GM12878 (cell line): Measurements from ENCODE around the gene MYL11. TPM values are rescaled to one million over a fixed set of nuclear protein-coding genes. Genes with fewer than 3 reads are reported as not detected.
A peak's percentile ranks its signal among the peaks of the same experiment; 100 is the strongest.
"Not testable (repeated sequence)": the region's sequence is repeated elsewhere in the genome, so short reads cannot be mapped to it uniquely, and the experiment has no call there.

Experiments
- ATAC-seq: fragments of 200-7000 bp; cut with Tn5 transposase; 3 replicates; pipeline ENCODE4 v1.9.1; 2020; ENCODE audit warnings: mild to moderate bottlenecking, moderate library complexity
- BruUV-seq: library from RNA; stranded (reverse); fragments of 400-500 nt; replicated peaks from 2 replicates; lab custom pipeline; 2021; lab: Mats Ljungman, UMichigan
- CTCF ChIA-PET: fragments of 300-600 bp; sonication (Branson Sonifier 250); formaldehyde crosslinking; extraction: SDS; loops from one replicate; lab custom pipeline; 2021; ENCODE audit warnings: inconsistent platforms; lab: Yijun Ruan, JAX
- POLR2A ChIA-PET: fragments of 350-600 bp; formaldehyde crosslinking; extraction: SDS; loops from one replicate; lab custom pipeline; 2021; ENCODE audit warnings: inconsistent platforms; lab: Charles Lee
- RAD21 ChIA-PET: fragments of 300-600 bp; sonication (Branson Sonifier 250); formaldehyde crosslinking; loops from one replicate; lab custom pipeline; 2023; ENCODE audit warnings: antibody characterized with exemption; ENCODE audit not compliant: unreplicated experiment; lab: Charles Lee
- SMC1A ChIA-PET: fragments of 300-600 bp; sonication (Branson Sonifier 250); formaldehyde crosslinking; loops from one replicate; lab custom pipeline; 2023; ENCODE audit not compliant: unreplicated experiment, uncharacterized antibody; lab: Charles Lee
- DNase-seq: peaks from one replicate; pipeline ENCODE4 v3.0.0-alpha.2; 2011; ENCODE audit warnings: low read depth, low spot score
- FAIRE-seq: peaks from 3 replicates; lab custom pipeline; 2011; peaks lifted over from hg19 to GRCh38; lab: Jason Lieb, UNC
- H2AFZ ChIP-seq: 2 replicates; pipeline ENCODE4 v1.6.0; 2011; ENCODE audit warnings: low read depth, low read length, control low read depth; ENCODE audit not compliant: control insufficient read depth
- H3K27ac ChIP-seq: 2 replicates; pipeline ENCODE4 v1.5.1; 2011; ENCODE audit warnings: control low read depth; ENCODE audit not compliant: control insufficient read depth, insufficient read depth
- H3K27me3 ChIP-seq, 2 experiments: replicated peaks in 1 of 2; 2 replicates each; pipeline versions ENCODE4 v1.6.0 to v1.6.1; 2011; ENCODE audit warnings: low read length in 1 of 2; ENCODE audit not compliant: control insufficient read depth in 2 of 2, insufficient read depth in 2 of 2
- H3K36me3 ChIP-seq, 2 experiments: 2 replicates each; pipeline ENCODE4 v1.5.1; 2011; ENCODE audit warnings: low read length in 1 of 2; ENCODE audit not compliant: control insufficient read depth in 2 of 2, insufficient read depth in 2 of 2
- H3K4me1 ChIP-seq: 2 replicates; pipeline ENCODE4 v1.6.1; 2011; ENCODE audit warnings: mild to moderate bottlenecking, low read length, moderate library complexity, mixed read lengths; ENCODE audit not compliant: control insufficient read depth, insufficient read depth
- H3K4me2 ChIP-seq: 2 replicates; pipeline ENCODE4 v1.6.0; 2011; ENCODE audit warnings: control low read depth; ENCODE audit not compliant: control insufficient read depth, insufficient read depth
- H3K4me3 ChIP-seq: fragments of 200-600 bp; sonication (generic); 2 replicates; pipeline ENCODE4 v1.5.1; 2016
- H3K79me2 ChIP-seq: 2 replicates; pipeline ENCODE4 v1.6.0; 2011; ENCODE audit warnings: low read length; ENCODE audit not compliant: control insufficient read depth, insufficient read depth
- H3K9ac ChIP-seq: 2 replicates; pipeline ENCODE4 v1.8.0; 2011; ENCODE audit warnings: low read length, control low read depth, mixed read lengths; ENCODE audit not compliant: control insufficient read depth, insufficient read depth
- H3K9me3 ChIP-seq: replicated peaks from 3 replicates; pipeline ENCODE4 v1.5.1; 2011; ENCODE audit warnings: mild to moderate bottlenecking, low read length; ENCODE audit not compliant: control insufficient read depth, insufficient read depth
- H4K20me1 ChIP-seq: 2 replicates; pipeline ENCODE4 v1.6.0; 2011; ENCODE audit not compliant: control insufficient read depth, insufficient read depth
- EGR1 ChIP-seq, 2 experiments: IDR thresholded peaks; 1 replicate in 1 of 2; 2 replicates in 1 of 2; pipeline ENCODE4 v1.6.1; 2011 to 2012; ENCODE audit warnings: low read depth in 2 of 2, low read length in 2 of 2, borderline replicate concordance in 1 of 2, mild to moderate bottlenecking in 1 of 2, moderate library complexity in 1 of 2
- EP300 ChIP-seq, 2 experiments: fragments of 150-350 bp in 1 of 2; IDR thresholded peaks; 2 replicates each; pipeline ENCODE4 v1.6.1; 2011 to 2012; ENCODE audit warnings: low read depth in 2 of 2, low read length in 2 of 2, borderline replicate concordance in 1 of 2, improper control_type of control experiment in 1 of 2, inconsistent platforms in 1 of 2; ENCODE audit not compliant: control insufficient read depth in 1 of 2
- FOS ChIP-seq: IDR thresholded peaks from 3 replicates; pipeline ENCODE4 v1.6.1; 2011; ENCODE audit warnings: borderline replicate concordance; ENCODE audit not compliant: insufficient read length; ENCODE audit errors: extremely low read depth
- IRF5 ChIP-seq: fragments of 450-650 bp; IDR thresholded peaks from 2 replicates; pipeline ENCODE4 v1.6.1; 2017; ENCODE audit warnings: borderline replicate concordance
- MXI1 ChIP-seq: fragments of 150-350 bp; IDR thresholded peaks from 2 replicates; pipeline ENCODE4 v1.6.1; 2011; ENCODE audit warnings: low read depth, mild to moderate bottlenecking, inconsistent platforms, low read length, improper control_type of control experiment
- MYC ChIP-seq: IDR thresholded peaks from 2 replicates; pipeline ENCODE4 v1.6.1; 2011; ENCODE audit warnings: mild to moderate bottlenecking, low read length, moderate library complexity, inconsistent platforms; ENCODE audit not compliant: insufficient read depth, insufficient replicate concordance, insufficient read length, severe bottlenecking
- POLR2A ChIP-seq: IDR thresholded peaks from 2 replicates; pipeline ENCODE4 v1.6.1; 2011; ENCODE audit warnings: low read depth, mild to moderate bottlenecking, low read length
- POLR2AphosphoS5 ChIP-seq: IDR thresholded peaks from 2 replicates; pipeline ENCODE4 v1.6.1; 2011; ENCODE audit warnings: mild to moderate bottlenecking, low read length, inconsistent platforms
- RCOR1 ChIP-seq: conservative IDR thresholded peaks from 2 replicates; pipeline ENCODE4 v1.6.1; 2012; ENCODE audit warnings: low read depth, low read length, improper control_type of control experiment
- RUNX3 ChIP-seq: IDR thresholded peaks from 2 replicates; pipeline ENCODE4 v1.6.1; 2012; ENCODE audit warnings: low read length, inconsistent platforms
- SMAD5 ChIP-seq: IDR thresholded peaks from 2 replicates; pipeline ENCODE4 v1.6.1; 2016; ENCODE audit warnings: antibody characterized with exemption, low read depth
- SMC3 ChIP-seq: IDR thresholded peaks from 2 replicates; pipeline ENCODE4 v1.6.1; 2011; ENCODE audit warnings: low read length, improper control_type of control experiment, borderline replicate concordance
- SPI1 ChIP-seq: IDR thresholded peaks from 2 replicates; pipeline ENCODE4 v1.6.1; 2011; ENCODE audit warnings: low read depth, mild to moderate bottlenecking, low read length, moderate library complexity, borderline replicate concordance; ENCODE audit not compliant: insufficient read depth
- STAT1 ChIP-seq: fragments of 450-650 bp; conservative IDR thresholded peaks from 2 replicates; pipeline ENCODE4 v1.6.1; 2014; ENCODE audit warnings: antibody characterized with exemption, mild to moderate bottlenecking
- TCF3 ChIP-seq: IDR thresholded peaks from 2 replicates; pipeline ENCODE4 v1.6.1; 2012; ENCODE audit warnings: low read depth, mild to moderate bottlenecking, low read length, borderline replicate concordance; ENCODE audit not compliant: insufficient read depth
- ZZZ3 ChIP-seq: IDR thresholded peaks from 2 replicates; pipeline ENCODE4 v1.6.1; 2011; ENCODE audit warnings: low read depth; ENCODE audit not compliant: control insufficient read depth, insufficient read length
- WGBS: methylation state at CpG from one replicate; pipeline ENCODE4 v1.1.6; 2016; ENCODE audit warnings: low lambda C conversion rate; ENCODE audit not compliant: insufficient replicate concordance, insufficient coverage; ENCODE audit errors: missing lambda C conversion rate; 5-methylcytosine and 5-hydroxymethylcytosine counted together
- in situ Hi-C: fragments of 300-500 bp; cut with MboI; formaldehyde crosslinking; loops from 9 replicates; pipeline ENCODE4 v1.14.3; 2018; ENCODE audit warnings: mixed read lengths
- intact Hi-C: fragments of 100-400 bp; cut with micrococcal nuclease; formaldehyde crosslinking; loops from one replicate; pipeline ENCODE4 v1.14.2; 2022; ENCODE audit not compliant: unreplicated experiment
- polyA plus RNA-seq, 11 experiments: library from polyadenylated mRNA; depleted of rRNA in 4 of 11; unstranded in 6 of 11; stranded (reverse) in 5 of 11; fragments of >200 nt; fragmentation: Nextera tagmentation in 4 of 11; fragmentation: Illumina TruSeq in 1 of 11; extraction: Ambion mirVana in 4 of 11; extraction: Trizol in 1 of 11; gene quantifications; 1 replicate in 1 of 11; 2 replicates in 10 of 11; pipeline versions ENCODE4 v1.2.1 to v1.2.3, GENCODE V29; 2011 to 2016; ENCODE audit warnings: inconsistent platforms in 2 of 11, missing spikeins in 2 of 11, low read depth in 1 of 11
- total RNA-seq, 4 experiments: library from RNA; depleted of rRNA in 3 of 4; stranded (reverse); fragments of >200 nt in 3 of 4; fragmentation: Illumina TruSeq in 1 of 4; extraction: Trizol in 1 of 4; gene quantifications; 2 replicates each; pipeline versions ENCODE4 v1.2.1 to v1.2.3, GENCODE V29; 2013 to 2021

Gene MYL11
- total and polyA plus RNA-seq, 10 of the 15 experiments (the other 5 are each of a cell fraction or from before 2014, with no cell fraction given): 0.19 to 1.2 (median 0.61) TPM; not detected in 5

GRCh38 chr16:30343491-30343820, 31.1 kb upstream of the MYL11 start:
- FAIRE-seq, ATAC-seq, H3K4me2 ChIP-seq, H4K20me1 ChIP-seq, H3K27ac ChIP-seq, DNase-seq, intact Hi-C loops, H2AFZ ChIP-seq, H3K4me3 ChIP-seq, H3K9me3 ChIP-seq: not testable (repeated sequence)
- POLR2A ChIA-PET: interaction anchor here (0.7 kb wide), 3 partner anchors 104 to 281 kb away, joined by 3 to 6 read pairs (median 5); no protein-coding TSS in a partner anchor
- SMC1A ChIA-PET: interaction anchor here (0.6 kb wide), 1 partner anchor 246 kb away, joined by 3 read pairs; no protein-coding TSS in a partner anchor
- peak; percentile 40 for TF ChIP-seq RUNX3
- TF ChIP-seq, all 136 proteins: peak for 1; not testable (repeated sequence) for 135
- WGBS: 88% methylated on average over 6 of the region's 11 CpGs
- BruUV-seq, CTCF ChIA-PET, in situ Hi-C loops, H3K27me3 ChIP-seq, H3K36me3 ChIP-seq, RAD21 ChIA-PET, H3K9ac ChIP-seq, H3K79me2 ChIP-seq, H3K4me1 ChIP-seq: not testable (repeated sequence)

- intact Hi-C loops: no loop called here
- FAIRE-seq: no peak
- TF ChIP-seq ZZZ3: no peak
- TF ChIP-seq STAT1: no peak
- TF ChIP-seq SMAD5: no peak
- TF ChIP-seq EP300 (IDR thresholded peaks at IDR 0.05; ENCODE audit: borderline replicate concordance in 1 of 2, control insufficient read depth in 1 of 2, low read depth in 2 of 2, low read length in 2 of 2): no peak
- no peak for TF ChIP-seq SMC3
- no peak for TF ChIP-seq MYC
- TF ChIP-seq IRF5: no peak
- no peak for TF ChIP-seq POLR2A
- no peak for TF ChIP-seq SPI1
- no peak for TF ChIP-seq EGR1 (IDR thresholded peaks at IDR 0.05; ENCODE audit: borderline replicate concordance in 1 of 2, low read depth in 2 of 2, low read length in 2 of 2)
- TF ChIP-seq MXI1: no peak
- TF ChIP-seq TCF3: no peak
- no peak for TF ChIP-seq RCOR1
- TF ChIP-seq FOS: no peak
- TF ChIP-seq POLR2AphosphoS5: no peak
Measured at GRCh38 chr16:30346286-30346685, 28.3 kb upstream of the MYL11 start.

More at GRCh38 chr16:30346286-30346685, 28.3 kb upstream of the MYL11 start:
- no peak for ATAC-seq
- H3K9me3 ChIP-seq: no peaks in the 10 kb centered on the region
- H3K9ac ChIP-seq: no peak overlapping the region
- DNase-seq: no peak
- ChIA-PET CTCF (interaction anchor here (1.0 kb wide), 2 partner anchors 25 to 63 kb away, joined by 3 to 4 read pairs; no protein-coding TSS in a partner anchor), RAD21 (no interaction called here), SMC1A (no interaction called here), POLR2A (no interaction called here)
- BruUV-seq: no TSS peak
- H3K27ac ChIP-seq: no peak overlapping the region
- WGBS: 93% methylated on average over 3 of the region's 3 CpGs
- peaks cover 23% of the 10 kb centered on the region for H3K4me1 ChIP-seq
- no peak overlapping the region for H3K4me3 ChIP-seq
- no peaks in the 10 kb centered on the region for H3K79me2 ChIP-seq
- H3K36me3 ChIP-seq: no peaks in the 10 kb centered on the region; a peak in 1 of 4 replicates
- no peak overlapping the region for H3K4me2 ChIP-seq
- in situ Hi-C loops: no loop called here
- peaks cover 4% of the 10 kb centered on the region; the same call in 1 of the 2 replicates for H4K20me1 ChIP-seq
- no peak overlapping the region for H2AFZ ChIP-seq
- H3K27me3 ChIP-seq: no peaks in the 10 kb centered on the region
